ENCODE results near the gene NKAIN2.
"Not testable (repeated sequence)": the region's sequence is repeated elsewhere in the genome, so short reads cannot be mapped to it uniquely, and the experiment has no call there.

NKAIN2 gene

DNA sequence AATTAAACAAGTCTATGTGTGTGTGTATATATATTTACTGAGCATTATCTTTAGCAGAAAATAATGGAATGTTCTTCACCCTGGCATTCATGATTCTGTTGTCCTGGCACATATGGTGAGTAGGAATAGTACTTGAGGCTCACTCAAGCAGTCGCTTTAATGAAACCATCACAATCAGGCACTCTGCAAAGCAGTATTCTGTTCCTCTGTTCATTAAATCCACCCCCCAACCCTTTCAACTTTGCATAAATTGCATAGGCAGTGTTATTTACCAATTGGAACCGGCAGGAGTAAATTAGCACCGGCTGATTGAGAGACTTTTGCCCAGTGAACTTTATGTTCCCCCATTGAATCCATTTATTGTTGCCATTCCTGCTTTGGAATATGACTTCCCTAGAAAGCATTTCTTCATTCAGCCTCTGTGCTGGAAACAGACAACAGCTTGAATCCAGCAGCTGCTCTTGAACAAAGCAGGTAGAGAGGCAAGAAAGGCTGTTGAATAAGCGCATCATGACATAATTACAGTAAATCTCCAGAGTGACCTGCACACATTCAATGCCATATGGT lies 890.6 kb downstream of the NKAIN2 start:
- no peak for DNase-seq (ENCODE audit: low spot score)

- DNase-seq (ENCODE audit: low spot score), result no peak
Observed at GRCh38 chr6:124699038-124699437, 895.4 kb downstream of the NKAIN2 start.

- DNase-seq (ENCODE audit: low spot score), result no peak
Observed at GRCh38 chr6:124703541-124703940, 899.9 kb downstream of the NKAIN2 start.

GRCh38 chr6:124712532-124712931 lies 908.9 kb downstream of the NKAIN2 start:
- not testable (repeated sequence) for DNase-seq (ENCODE audit: low spot score)

GRCh38 chr6:124714728-124715127 lies 911.1 kb downstream of the NKAIN2 start:
- no peak for DNase-seq (ENCODE audit: low spot score)

- no peak for DNase-seq (ENCODE audit: low spot score)
Observed at GRCh38 chr6:124719913-124720312, 916.2 kb downstream of the NKAIN2 start.

DNA sequence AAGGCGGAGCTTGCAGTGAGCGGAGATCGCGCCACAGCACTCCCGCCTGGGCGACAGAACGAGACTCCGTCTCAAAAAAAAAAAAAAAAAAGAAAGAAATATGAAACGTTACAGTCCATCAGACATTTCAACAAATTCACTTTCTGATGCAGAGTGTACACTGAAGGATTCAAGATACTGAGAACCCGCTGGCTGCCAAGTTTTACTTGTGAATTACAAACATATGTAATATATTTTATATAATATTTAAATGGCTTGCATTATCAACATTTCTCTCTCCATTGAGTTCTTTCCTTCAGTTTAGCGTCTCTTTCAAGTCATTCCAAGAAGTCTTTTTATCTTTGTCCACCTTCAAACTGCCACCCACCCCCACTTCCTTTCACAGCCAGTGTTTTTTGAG lies 917.7 kb downstream of the NKAIN2 start:
- DNase-seq (ENCODE audit: low spot score), result no peak

DNA sequence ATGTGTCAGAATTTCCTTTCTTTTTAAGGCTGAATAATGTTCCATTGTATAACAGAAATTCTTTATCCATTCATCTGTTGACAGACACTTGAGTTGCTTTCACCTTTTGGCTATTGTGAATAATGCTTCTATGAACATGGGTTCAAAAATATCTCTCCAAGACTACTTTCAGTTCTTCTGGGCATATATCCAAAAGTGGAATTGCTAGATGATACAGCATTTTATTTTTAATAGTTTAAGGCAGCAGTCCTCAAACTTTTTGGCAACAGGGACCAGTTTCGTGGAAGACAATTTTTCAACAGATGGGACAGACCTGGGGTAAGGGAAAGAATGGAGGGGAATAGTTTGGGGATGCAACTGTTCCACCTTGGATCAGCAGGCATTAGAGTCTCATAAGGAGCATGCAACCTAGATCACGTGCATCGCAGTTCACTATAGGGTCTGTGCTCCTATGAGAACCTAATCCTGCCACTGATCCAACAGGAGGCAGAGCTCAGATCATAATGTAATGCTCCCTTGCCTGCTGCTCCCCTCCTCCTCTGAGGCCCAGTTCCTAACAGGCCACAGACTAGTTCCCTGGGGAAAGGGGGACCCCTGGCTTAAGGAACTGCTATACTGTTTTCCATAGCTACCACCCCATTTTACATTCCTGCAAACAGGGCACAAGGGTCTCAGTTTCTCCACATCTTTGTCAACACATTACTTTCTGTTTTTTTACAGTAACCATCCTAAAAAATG lies 918.6 kb downstream of the NKAIN2 start:
- DNase-seq (ENCODE audit: low spot score), result no peak

DNA sequence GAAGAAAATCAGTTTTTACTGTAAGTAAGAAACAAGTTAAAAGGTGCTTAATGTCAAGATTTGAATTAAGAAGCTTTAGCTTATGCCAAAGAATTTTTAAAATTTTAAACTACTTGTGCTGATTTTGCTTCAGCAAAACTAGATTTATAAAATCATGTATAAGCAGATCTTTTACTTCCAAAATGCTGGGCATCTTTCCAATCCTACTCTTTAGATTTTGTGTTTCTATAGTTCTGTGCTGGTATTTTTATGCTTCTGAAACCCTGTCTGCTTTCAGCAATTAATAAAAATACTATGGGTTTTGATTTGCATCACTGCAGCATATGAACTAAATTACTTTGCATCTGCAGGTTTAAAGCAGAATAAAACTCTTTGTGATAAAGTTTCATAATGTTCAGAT lies 920.0 kb downstream of the NKAIN2 start:
- no peak for DNase-seq (ENCODE audit: low spot score)

DNA sequence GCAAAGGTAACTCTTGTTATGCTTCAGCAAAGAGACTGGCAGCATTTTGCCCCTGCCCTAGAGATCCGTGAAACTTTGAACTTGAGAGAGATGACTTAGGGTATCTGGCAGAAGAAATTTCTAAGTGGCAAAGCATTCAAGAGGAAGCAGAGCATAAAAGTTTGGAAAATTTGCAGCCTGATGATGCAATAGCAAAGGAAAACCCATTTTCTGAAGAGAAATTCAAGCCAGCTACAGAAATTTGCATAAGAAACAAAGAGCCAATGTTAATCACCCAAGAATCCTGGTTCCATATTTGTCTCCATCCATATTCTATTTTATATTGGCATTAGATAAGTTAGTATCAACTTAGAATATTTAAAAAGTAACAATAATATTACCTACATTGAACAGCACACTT lies 934.1 kb downstream of the NKAIN2 start:
- not testable (repeated sequence) for DNase-seq (ENCODE audit: low spot score)

GRCh38 chr6:124738482-124738881 lies 934.8 kb downstream of the NKAIN2 start:
- no peak for DNase-seq (ENCODE audit: low spot score)

- DNase-seq (ENCODE audit: low spot score), result no peak
Observed at GRCh38 chr6:124741341-124741740, 937.7 kb downstream of the NKAIN2 start.

- DNase-seq (ENCODE audit: low spot score), result no peak
Observed at GRCh38 chr6:124742971-124743370, 939.3 kb downstream of the NKAIN2 start.

DNA sequence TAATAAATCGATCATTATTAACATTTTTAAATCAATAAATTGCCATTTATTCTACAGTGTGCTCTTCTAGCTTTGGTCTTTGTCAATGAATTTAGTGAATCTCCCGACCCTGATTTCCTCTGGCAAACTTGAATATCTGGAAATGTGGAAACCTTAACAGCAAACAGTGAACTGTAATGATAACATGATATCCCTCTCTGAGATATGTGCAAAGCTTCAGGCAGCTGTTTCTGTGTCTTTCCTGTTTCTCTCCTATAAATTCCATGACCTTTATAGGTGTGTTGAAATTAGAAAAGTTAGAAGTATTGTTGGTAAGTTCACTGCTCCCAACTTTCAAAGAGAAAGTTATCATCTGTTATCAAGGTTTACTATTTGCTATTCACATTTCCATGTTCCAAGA lies 939.8 kb downstream of the NKAIN2 start:
- no peak for DNase-seq (ENCODE audit: low spot score)

DNA sequence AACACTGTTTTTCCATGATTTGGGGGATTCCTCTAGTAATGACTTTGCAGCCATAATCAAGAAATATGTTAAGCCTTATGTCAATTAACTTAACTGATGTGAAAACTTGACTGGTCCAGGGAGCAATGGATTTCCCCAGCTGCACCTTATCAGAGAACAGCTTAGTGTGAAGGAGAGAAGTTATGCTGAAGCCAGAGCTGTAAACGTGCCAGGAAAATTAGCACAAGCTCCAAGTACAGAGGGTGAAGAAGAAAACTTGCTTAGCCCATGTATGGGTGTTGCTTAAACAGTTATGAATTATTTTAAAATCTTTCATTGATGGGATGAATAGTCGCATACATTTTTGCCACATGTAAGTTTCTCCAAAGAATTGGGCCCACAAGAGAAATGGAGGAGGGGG lies 943.7 kb downstream of the NKAIN2 start:
- DNase-seq (ENCODE audit: low spot score), result no peak

DNA sequence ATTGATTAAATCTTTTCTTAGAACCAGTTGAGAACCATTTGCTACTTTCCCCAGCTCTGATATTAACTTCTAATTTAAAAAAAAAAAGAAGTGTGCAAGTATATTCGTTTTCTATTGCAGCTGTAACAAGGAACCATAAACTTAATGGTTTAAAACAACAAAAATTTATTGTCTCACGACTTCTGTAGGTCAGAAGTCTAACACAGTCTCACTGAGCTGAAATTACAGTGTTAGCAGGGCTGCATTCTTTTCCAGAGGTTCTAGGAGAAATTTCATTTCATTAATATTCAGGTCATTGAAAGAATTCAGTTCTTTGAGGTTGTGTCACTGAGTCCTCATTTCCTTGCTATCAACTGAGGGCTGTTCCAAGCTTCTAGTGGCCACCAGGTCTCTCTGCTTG lies 945.1 kb downstream of the NKAIN2 start:
- no peak for DNase-seq (ENCODE audit: low spot score)

DNA sequence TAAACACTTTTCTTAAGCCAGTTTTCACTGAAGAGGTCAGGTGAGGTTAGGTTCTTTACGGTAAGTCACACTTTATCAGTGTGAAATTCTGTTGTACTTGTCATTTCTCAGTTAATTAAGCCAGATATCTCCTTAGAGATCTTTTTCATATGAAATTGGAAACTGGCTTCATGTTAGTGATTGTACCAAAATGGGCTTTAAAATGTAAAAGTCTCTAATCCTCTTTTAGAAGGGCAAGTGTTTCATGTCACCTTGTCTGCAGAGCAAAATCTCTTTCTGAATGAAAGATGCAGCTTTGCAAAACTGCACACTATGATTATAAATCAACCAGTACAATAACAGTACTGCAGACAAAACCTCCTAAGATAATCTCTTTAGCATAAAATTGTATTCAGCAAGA lies 949.3 kb downstream of the NKAIN2 start:
- no peak for DNase-seq (ENCODE audit: low spot score)

GRCh38 chr6:124753562-124754105 lies 950.0 kb downstream of the NKAIN2 start:
- DNase-seq (ENCODE audit: low spot score), result no peak

GRCh38 chr6:124755321-124755720 lies 951.7 kb downstream of the NKAIN2 start:
- DNase-seq (ENCODE audit: low spot score), result no peak

- DNase-seq (ENCODE audit: low spot score), result no peak
Observed at GRCh38 chr6:124757560-124757959, 953.9 kb downstream of the NKAIN2 start.

- DNase-seq (ENCODE audit: low spot score), result no peak
Observed at GRCh38 chr6:124758663-124759062, 955.0 kb downstream of the NKAIN2 start.

DNA sequence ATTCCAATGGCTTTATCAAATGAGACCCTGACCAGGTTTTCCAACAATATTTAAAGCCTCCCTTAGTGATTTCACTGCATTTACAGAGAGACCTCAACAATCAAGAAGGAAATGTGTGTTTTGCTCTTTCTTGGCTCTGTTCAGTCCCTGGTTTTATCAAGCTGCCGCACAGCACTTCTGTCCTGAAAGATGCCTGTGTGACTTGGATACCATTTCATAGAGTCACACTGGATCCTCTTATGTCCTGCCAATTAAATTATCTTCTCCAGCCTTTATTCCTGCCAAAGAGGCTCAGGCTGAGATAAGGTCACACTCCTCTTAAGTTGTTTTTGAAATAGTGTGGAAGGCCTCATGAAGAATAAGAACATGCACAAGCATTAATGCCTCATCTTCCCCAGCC lies 961.6 kb downstream of the NKAIN2 start:
- no peak for DNase-seq (ENCODE audit: low spot score)

DNA sequence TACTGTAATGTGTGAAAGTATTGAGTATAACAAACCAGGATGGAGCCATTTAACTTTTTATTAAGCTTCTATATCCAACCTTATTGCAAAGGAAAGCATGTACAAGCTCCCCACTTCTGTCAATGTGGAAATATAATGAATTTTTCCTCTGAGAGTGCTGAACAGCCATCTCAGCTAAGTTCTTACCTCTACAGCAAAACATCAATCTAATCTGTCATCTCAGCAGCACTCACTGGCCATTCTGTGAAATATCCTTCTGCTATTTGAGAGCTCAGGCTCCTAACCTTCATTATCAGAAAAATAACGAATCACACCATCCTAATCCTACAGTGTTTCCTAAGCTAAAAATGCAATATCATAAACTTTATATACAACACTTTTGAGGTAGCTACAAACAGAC lies 964.6 kb downstream of the NKAIN2 start:
- DNase-seq (ENCODE audit: low spot score), result no peak
